Measurements from ENCODE around the gene PHEX. TPM values are rescaled to one million over a fixed set of nuclear protein-coding genes. Genes with fewer than 3 reads are reported as not detected.

PHEX gene
- total and polyA plus RNA-seq, 2 experiments from 2014 or later, result 0.05 to 0.21 TPM

DNA sequence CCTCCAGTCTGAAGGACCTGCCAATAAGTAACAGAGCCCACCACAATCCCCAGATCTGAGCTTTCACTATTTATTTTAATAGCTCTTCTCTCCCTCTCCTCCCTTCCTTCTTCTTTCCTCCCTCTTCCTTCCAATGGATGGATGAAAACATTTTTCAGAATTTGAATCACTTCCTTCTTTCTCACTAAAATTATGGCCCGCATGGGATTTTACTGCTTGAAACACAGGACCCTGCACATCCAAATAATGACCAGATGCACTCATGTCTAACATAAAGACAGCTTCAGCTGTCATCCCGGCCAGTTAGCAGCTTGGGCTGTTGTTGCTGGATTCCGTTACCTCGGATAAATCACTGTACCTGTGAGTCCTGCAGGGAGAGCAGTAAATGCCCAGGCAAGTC is 5.4 kb upstream of the PHEX start:
- Histone ChIP-seq H4K20me1 (replicated peaks; ENCODE audit: insufficient read depth) (no peaks in the 10 kb centered on the region), H3F3A (replicated peaks; ENCODE audit: low read depth) (no peaks in the 10 kb centered on the region), H3K4me1 (ENCODE audit: insufficient read depth) (peaks cover 3% of the 10 kb centered on the region; the same call in 1 of the 2 replicates), H3K4me2 (no peak overlapping the region), H3K27me3 (ENCODE audit: insufficient read depth) (no peaks in the 10 kb centered on the region), H3K9me2 (ENCODE audit: insufficient read depth) (no peaks in the 10 kb centered on the region), H3K36me3 (ENCODE audit: insufficient read depth) (no peaks in the 10 kb centered on the region), H3K79me2 (replicated peaks; ENCODE audit: insufficient read depth) (no peaks in the 10 kb centered on the region), H2AFZ (no peak overlapping the region), H3K27ac (ENCODE audit: low read depth) (no peak overlapping the region), H3K4me3 (no peak overlapping the region)
- Mint-ChIP-seq H3K36me3 (ENCODE audit: low read depth) (no peaks in the 10 kb centered on the region), H3K27me3 (ENCODE audit: insufficient read depth, low read depth, poor library complexity) (no peaks in the 10 kb centered on the region), H3K4me1 (peaks cover 14% of the 10 kb centered on the region; the same call in 2 of the 3 replicates), H3K4me3 (no peak overlapping the region), H3K9me3 (no peaks in the 10 kb centered on the region), H3K27ac (no peak overlapping the region)
- ATAC-seq, result no peak
- no peak for DNase-seq (ENCODE audit: low spot score)
- TF ChIP-seq EZH2 (IDR thresholded peaks at IDR 0.05; ENCODE audit: low read depth, unreplicated experiment) (no peak), POLR2AphosphoS5 (IDR thresholded peaks at IDR 0.05; ENCODE audit: low read depth) (no peak), EZH2phosphoT487 (IDR thresholded peaks at IDR 0.05; ENCODE audit: unreplicated experiment) (no peak), STAT1 (IDR thresholded peaks at IDR 0.05; ENCODE audit: unreplicated experiment) (no peak), ZNF462 (CRISPR knock-in tag; IDR thresholded peaks at IDR 0.05) (no peak), CREB1 (CRISPR knock-in tag; IDR thresholded peaks at IDR 0.05; ENCODE audit: low read depth) (no peak), JUNB (IDR thresholded peaks at IDR 0.05; ENCODE audit: unreplicated experiment) (no peak)
- TF ChIP-seq, protein P1, sequence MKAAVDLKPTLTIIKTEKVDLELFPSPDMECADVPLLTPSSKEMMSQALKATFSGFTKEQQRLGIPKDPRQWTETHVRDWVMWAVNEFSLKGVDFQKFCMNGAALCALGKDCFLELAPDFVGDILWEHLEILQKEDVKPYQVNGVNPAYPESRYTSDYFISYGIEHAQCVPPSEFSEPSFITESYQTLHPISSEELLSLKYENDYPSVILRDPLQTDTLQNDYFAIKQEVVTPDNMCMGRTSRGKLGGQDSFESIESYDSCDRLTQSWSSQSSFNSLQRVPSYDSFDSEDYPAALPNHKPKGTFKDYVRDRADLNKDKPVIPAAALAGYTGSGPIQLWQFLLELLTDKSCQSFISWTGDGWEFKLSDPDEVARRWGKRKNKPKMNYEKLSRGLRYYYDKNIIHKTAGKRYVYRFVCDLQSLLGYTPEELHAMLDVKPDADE (IDR thresholded peaks at IDR 0.05), result no peak
